Lung (tissue), 12 donors: ENCODE data around the gene CAPN1. TPM values are rescaled to one million over a fixed set of nuclear protein-coding genes. Genes with fewer than 3 reads are reported as not detected.

ENCODE experiments used
- ATAC-seq: fragments of 200-7000 bp; cut with Tn5 transposase; one replicate; pipeline ENCODE4 v1.9.1; 2020; ENCODE audit warnings: moderate number of reproducible peaks; ENCODE audit not compliant: insufficient read depth, low FRiP score
- DNase-seq, 3 donors: peaks; one replicate each; pipeline ENCODE4 v3.0.0-alpha.2; 2013 to 2017
- H3K27ac ChIP-seq, 2 donors: one replicate each; pipeline ENCODE4 v1.5.1; 2013; ENCODE audit warnings: mild to moderate bottlenecking in 2 of 2, moderate library complexity in 2 of 2, control low read depth in 1 of 2, inconsistent platforms in 1 of 2, low read depth in 1 of 2, low read length in 1 of 2
- H3K27me3 ChIP-seq, 3 donors: one replicate each; pipeline ENCODE4 v1.5.1; 2013; ENCODE audit warnings: low read length in 2 of 3; ENCODE audit not compliant: control insufficient read depth in 3 of 3, insufficient read depth in 3 of 3
- H3K36me3 ChIP-seq, 4 donors: one replicate each; pipeline ENCODE4 v1.5.1; 2013; ENCODE audit warnings: low read length in 4 of 4, mild to moderate bottlenecking in 1 of 4, moderate library complexity in 1 of 4; ENCODE audit not compliant: control insufficient read depth in 4 of 4, insufficient read depth in 4 of 4
- H3K4me1 ChIP-seq, 5 donors: one replicate each; pipeline ENCODE4 v1.5.1; 2013; ENCODE audit warnings: low read length in 5 of 5, mild to moderate bottlenecking in 2 of 5, moderate library complexity in 1 of 5; ENCODE audit not compliant: control insufficient read depth in 5 of 5, insufficient read depth in 5 of 5
- H3K4me3 ChIP-seq: one replicate; pipeline ENCODE4 v1.5.1; 2013; ENCODE audit warnings: mild to moderate bottlenecking, control low read depth, moderate library complexity
- H3K9ac ChIP-seq, 2 donors: one replicate each; pipeline ENCODE4 v1.5.1; 2013; ENCODE audit warnings: low read length in 2 of 2, control low read depth in 1 of 2; ENCODE audit not compliant: insufficient read depth in 1 of 2
- H3K9me3 ChIP-seq, 4 donors: one replicate each; pipeline ENCODE4 v1.5.1; 2013; ENCODE audit warnings: low read length in 3 of 4, mild to moderate bottlenecking in 1 of 4, moderate library complexity in 1 of 4; ENCODE audit not compliant: control insufficient read depth in 4 of 4, insufficient read depth in 3 of 4
- WGBS, 2 donors: extraction: QIAGEN DNeasy Blood & Tissue Kit; methylation state at CpG; one replicate each; pipeline ENCODE4 v1.1.7; 2013; 5-methylcytosine and 5-hydroxymethylcytosine counted together
- polyA plus RNA-seq, 2 donors: library from polyadenylated mRNA; stranded (reverse); fragments of 200-250 nt; gene quantifications; one replicate each; pipeline ENCODE4 v1.2.1, GENCODE V29; 2013
- total RNA-seq, 2 donors: library from RNA; depleted of rRNA in 1 of 2; stranded (reverse); fragments of >200 nt in 1 of 2; gene quantifications; one replicate each; pipeline ENCODE4 v1.2.1, GENCODE V29; 2014 to 2021
- TF ChIP-seq, protein P1 (sequence below): IDR thresholded peaks from 2 replicates; pipeline ENCODE4 v1.5.1; 2012; ENCODE audit warnings: mild to moderate bottlenecking; ENCODE audit errors: control extremely low read depth, extremely low read depth
- donor health status: control.
- donor health status: control.
- donor health status: Bipolar disorder and iron deficiency.
- donor health status: healthy.
- donor health status: DM: yes; HTN: yes; CAD: no.

The CAPN1 gene
- total and polyA plus RNA-seq, 4 donors, result 106 to 265 (median 136) TPM

DNA sequence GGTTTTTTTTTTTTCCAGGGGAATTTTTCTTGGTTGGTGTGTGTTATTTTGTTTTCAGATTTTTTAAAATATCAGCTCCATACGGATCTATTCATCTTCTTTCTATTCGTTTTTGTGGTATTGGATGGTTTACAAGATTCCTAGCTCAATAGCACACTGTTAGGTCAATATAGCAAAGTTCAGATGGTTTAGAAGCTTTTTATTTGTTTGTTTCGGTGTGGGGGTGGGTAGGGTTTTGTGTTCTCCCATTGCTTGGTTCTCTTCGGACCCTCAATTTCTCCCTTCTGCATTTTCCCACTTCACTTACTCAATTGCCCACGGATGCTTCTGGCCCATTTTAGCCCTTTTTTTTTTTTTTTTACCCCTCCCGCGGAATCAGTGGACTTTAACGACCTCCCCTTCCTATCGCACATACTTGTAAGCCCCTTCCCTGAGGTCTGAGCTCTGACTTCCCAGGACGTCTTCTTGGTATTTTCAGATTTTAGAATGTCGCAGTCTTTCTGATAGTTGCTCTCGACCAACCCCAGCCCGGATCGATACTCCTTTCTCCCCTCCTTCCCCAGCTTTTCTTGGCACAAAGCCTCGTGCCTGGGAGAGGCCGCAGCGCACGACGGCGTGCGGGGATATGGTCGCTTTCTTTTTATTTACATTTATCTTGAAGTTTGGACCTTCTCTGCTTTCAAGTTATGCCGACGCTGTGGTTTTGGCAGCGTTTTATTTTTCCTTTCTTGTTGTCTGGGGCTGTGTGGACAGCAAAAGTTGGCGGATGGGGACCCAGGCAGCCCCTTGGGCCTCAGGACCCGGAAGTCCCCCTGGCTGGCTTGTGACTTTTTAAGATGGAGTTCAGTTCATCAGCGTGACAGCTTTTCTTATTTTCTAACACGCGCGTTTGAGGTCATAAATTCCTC, 16.1 kb upstream of the CAPN1 start:
- H3K9me3 ChIP-seq, result peaks cover 0 to 2% (median 0%) of the 10 kb centered on the region in 4 donors
- no peaks in the 10 kb centered on the region for H3K27me3 ChIP-seq
- peaks cover 0 to 7% (median 0%) of the 10 kb centered on the region in 5 donors for H3K4me1 ChIP-seq
- peak overlapping the region; percentile 57 to 69 for H3K9ac ChIP-seq
- ATAC-seq (no peak), DNase-seq (peak; percentile 71 to 85 (median 83))
- TF ChIP-seq, protein P1, sequence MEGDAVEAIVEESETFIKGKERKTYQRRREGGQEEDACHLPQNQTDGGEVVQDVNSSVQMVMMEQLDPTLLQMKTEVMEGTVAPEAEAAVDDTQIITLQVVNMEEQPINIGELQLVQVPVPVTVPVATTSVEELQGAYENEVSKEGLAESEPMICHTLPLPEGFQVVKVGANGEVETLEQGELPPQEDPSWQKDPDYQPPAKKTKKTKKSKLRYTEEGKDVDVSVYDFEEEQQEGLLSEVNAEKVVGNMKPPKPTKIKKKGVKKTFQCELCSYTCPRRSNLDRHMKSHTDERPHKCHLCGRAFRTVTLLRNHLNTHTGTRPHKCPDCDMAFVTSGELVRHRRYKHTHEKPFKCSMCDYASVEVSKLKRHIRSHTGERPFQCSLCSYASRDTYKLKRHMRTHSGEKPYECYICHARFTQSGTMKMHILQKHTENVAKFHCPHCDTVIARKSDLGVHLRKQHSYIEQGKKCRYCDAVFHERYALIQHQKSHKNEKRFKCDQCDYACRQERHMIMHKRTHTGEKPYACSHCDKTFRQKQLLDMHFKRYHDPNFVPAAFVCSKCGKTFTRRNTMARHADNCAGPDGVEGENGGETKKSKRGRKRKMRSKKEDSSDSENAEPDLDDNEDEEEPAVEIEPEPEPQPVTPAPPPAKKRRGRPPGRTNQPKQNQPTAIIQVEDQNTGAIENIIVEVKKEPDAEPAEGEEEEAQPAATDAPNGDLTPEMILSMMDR, result no peak
- H3K36me3 ChIP-seq, result no peaks in the 10 kb centered on the region
- H3K4me3 ChIP-seq, result no peak overlapping the region
- H3K27ac ChIP-seq, result peak overlapping the region in 1 of 2 donors; percentile 17
- WGBS, 2 donors, result 52 to 75% methylated on average over 31 of the region's 31 CpGs

DNA sequence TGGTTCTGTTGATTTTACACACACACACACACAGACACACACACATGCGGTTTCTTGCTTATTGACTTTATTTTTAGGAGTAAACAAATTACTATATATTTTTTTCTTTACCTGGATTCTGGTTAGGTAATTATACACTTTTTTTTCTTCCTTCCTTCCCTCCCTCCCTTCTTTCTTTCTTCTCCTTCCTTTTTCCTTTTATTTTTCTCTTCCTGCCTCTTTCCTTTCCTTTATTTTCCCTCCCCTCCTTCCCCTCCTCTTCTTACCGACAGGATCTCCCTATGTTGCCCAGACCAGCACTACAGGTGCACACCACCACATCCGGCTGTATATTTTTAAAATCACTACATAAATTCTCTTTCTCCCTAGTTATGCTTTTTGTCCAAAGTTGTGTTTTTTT, 14.8 kb upstream of the CAPN1 start:
- 86 to 95% methylated on average over 3 of the region's 3 CpGs for WGBS, 2 donors
- no peak for DNase-seq
- no peak overlapping the region for H3K27ac ChIP-seq
- TF ChIP-seq, protein P1, result no peak
- no peaks in the 10 kb centered on the region for H3K36me3 ChIP-seq
- H3K9ac ChIP-seq, result no peak overlapping the region
- ATAC-seq, result no peak
- peaks cover 0 to 7% (median 0%) of the 10 kb centered on the region in 5 donors for H3K4me1 ChIP-seq
- H3K27me3 ChIP-seq, result no peaks in the 10 kb centered on the region
- H3K9me3 ChIP-seq, result peaks cover 0 to 2% (median 0%) of the 10 kb centered on the region in 4 donors
- no peak overlapping the region for H3K4me3 ChIP-seq

GRCh38 chr11:65167656-65168055, 14.1 kb upstream of the CAPN1 start:
- WGBS, 2 donors, result 90 to 97% methylated on average over 3 of the region's 3 CpGs
- Histone ChIP-seq H3K36me3 (no peaks in the 10 kb centered on the region), H3K4me3 (no peak overlapping the region), H3K27me3 (no peaks in the 10 kb centered on the region), H3K4me1 (peaks cover 0 to 7% (median 0%) of the 10 kb centered on the region in 5 donors), H3K9ac (no peak overlapping the region), H3K27ac (no peak overlapping the region), H3K9me3 (peaks cover 0 to 2% (median 0%) of the 10 kb centered on the region in 4 donors)
- DNase-seq, result no peak
- ATAC-seq, result no peak
- TF ChIP-seq, protein P1, result no peak
